ENCODE measurements around the gene HOMER1. TPM values are rescaled to one million over a fixed set of nuclear protein-coding genes. Genes with fewer than 3 reads are reported as not detected.

The HOMER1 gene
- total RNA-seq, 1 experiment from 2014 or later: 15.7 TPM

DNA sequence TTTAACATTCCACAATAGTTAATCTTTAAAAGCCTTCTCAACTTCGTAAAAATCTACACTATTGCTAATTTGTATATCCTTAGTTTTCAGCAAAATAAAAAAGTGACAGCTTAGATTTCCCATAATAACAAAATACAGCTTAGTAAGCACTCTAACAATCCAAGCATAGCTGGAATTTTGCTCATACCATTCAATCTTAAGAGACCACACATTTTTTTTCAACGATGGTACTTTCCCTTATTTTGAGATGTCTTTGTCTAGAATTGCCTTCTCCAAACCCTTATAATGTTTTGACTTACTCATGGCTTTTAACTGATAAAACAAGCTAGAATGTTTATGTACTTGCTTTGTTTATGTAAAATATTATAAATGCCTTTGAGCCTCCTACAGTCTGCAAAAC lies 65.6 kb downstream of the HOMER1 start:
- DNase-seq: no peak

DNA sequence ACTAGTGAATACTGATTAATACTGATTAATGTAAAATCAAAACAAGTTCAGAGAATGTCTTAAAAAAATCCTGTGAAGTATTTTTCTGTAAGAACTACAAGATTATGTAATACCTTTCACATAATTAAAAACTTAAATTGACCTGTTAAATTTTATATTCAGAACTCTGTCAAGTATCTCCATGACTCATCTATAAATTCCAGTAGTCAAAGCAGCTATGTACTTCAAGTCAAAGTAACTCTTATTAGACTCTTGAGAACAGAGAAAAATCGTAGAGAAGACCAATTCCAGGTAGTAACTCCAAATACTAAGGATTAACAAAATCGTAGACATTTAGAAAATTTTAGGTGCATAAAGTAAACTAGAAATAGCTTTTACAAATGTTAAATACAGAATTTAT lies 77.1 kb downstream of the HOMER1 start:
- DNase-seq: no peak
- Histone ChIP-seq H3K4me1 (no peaks in the 10 kb centered on the region), H3K27ac (no peak overlapping the region), H3K27me3 (no peaks in the 10 kb centered on the region), H3K9me3 (replicated peaks) (no peaks in the 10 kb centered on the region), H3K4me3 (no peak overlapping the region), H3K36me3 (peaks cover 14% of the 10 kb centered on the region; the same call in 1 of the 2 replicates)

More for the DNA sequence above, 65.6 kb downstream of the HOMER1 start:
- Histone ChIP-seq H3K9me3 (replicated peaks) (peaks cover 3% of the 10 kb centered on the region; the same call in 1 of the 2 replicates), H3K4me1 (0 out of 2 replicates have a peak, but pooled peaks cover 4% of the 10 kb centered on the region), H3K4me3 (no peak overlapping the region), H3K27me3 (no peaks in the 10 kb centered on the region), H3K27ac (no peak overlapping the region; the same call in 1 of the 2 replicates), H3K36me3 (0 out of 2 replicates have a peak, but pooled peaks cover 10% of the 10 kb centered on the region)

DNA sequence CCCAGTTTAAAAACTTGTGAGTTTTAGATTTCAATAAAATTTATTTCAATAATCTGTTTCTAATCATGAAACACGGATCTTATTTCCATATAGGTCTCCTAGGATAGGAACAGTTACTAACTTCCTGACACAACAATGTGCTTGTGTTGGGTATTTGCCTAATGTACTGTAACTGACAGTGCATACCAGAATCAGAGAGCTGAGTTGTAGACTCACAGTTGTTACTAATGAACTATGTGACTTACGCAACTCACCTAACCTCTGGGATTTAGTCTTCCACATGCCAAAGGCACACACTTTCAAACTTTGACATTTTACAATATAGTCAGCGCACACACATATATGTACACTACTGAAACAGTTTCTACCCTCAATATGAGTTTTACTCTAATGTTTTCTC lies 77.7 kb downstream of the HOMER1 start:
- Histone ChIP-seq H3K27ac (no peak overlapping the region), H3K9me3 (replicated peaks) (no peaks in the 10 kb centered on the region), H3K36me3 (peaks cover 14% of the 10 kb centered on the region; the same call in 1 of the 2 replicates), H3K27me3 (no peaks in the 10 kb centered on the region), H3K4me1 (no peaks in the 10 kb centered on the region), H3K4me3 (no peak overlapping the region)
- no peak for DNase-seq

DNA sequence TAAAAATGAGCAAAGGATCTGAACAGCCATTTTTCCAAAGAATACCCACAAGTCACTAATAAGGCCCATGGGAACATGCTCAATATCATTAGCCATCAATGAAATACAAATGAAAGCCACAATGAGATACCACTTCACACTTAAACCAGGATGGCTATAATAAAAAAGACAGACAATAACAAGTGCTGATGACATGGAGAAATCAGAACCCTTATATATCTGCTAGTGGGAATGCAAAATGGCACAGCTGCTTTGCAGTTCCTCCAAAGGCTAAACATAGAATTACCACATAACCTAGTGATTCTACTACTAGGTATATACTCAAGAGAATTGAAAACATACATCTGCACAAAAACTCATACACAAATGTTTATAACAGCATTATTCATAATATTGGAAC lies 83.7 kb downstream of the HOMER1 start:
- H3K4me1 ChIP-seq: no peaks in the 10 kb centered on the region
- no peak overlapping the region for H3K4me3 ChIP-seq
- no peak for DNase-seq
- 0 out of 2 replicates have a peak, but pooled peaks cover 2% of the 10 kb centered on the region for H3K36me3 ChIP-seq
- H3K27me3 ChIP-seq: no peaks in the 10 kb centered on the region
- H3K9me3 ChIP-seq (replicated peaks): no peaks in the 10 kb centered on the region
- H3K27ac ChIP-seq: no peak overlapping the region

DNA sequence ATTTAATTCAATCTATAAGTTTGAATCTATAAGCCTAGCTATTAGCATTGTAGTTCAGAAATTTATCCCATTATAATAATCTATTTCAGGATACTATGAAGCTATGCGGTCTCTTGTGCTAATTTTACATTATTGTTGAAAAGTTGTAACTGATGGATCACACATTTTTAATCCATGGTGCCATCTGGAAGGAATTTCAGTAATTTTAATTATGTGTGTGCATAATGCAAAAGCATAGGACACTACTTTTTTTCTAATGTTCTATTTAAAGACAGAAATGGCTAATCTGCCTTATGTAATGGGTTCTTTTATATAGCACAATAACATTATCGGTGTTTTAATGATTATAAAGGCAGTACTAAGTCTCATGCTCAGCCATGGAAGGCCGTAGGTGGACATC lies 90.6 kb downstream of the HOMER1 start:
- Histone ChIP-seq H3K9me3 (replicated peaks) (no peaks in the 10 kb centered on the region), H3K4me1 (no peaks in the 10 kb centered on the region), H3K27ac (no peak overlapping the region), H3K36me3 (no peaks in the 10 kb centered on the region), H3K27me3 (no peaks in the 10 kb centered on the region), H3K4me3 (no peak overlapping the region)
- DNase-seq: no peak

DNA sequence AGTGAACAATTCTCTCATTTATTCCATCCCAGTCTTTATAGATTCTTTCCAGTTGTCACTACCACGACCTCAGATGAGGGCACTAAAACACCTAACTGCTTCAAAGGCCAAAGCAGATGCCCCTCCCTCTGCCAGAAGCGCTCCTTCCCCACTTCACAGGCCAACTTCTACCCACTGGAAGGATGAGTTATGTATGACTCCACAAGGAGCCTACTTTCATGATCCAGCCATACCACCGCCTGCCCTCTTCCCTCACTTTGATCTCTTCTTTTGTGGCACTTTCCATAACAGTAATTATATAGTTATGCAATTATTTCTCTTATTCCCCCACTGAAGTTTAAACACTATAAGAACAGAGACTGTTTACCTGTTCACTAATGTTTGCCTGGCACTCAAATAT lies 93.7 kb downstream of the HOMER1 start:
- Histone ChIP-seq H3K4me3 (no peak overlapping the region), H3K9me3 (replicated peaks) (no peaks in the 10 kb centered on the region), H3K27me3 (no peaks in the 10 kb centered on the region), H3K27ac (no peak overlapping the region), H3K36me3 (no peaks in the 10 kb centered on the region), H3K4me1 (no peaks in the 10 kb centered on the region)
- DNase-seq: no peak

DNA sequence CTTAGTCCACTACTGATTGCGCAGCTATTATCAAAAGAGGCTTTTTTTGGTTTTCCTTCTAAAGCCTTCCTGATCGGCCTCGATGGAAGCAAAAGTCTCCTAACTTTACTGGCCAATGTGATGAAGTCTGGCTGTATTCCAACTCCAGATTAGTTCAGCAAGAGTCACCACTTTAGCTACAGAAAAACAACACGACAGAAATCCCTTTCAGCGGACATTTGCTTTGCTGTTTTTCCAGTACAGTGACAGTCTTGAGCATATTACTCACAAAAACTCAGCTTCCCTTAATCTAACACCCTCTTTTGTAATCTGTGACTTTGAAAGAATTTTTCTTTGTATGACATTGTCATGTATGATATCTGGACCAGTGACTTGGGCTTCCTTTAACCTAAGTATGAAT lies 95.7 kb downstream of the HOMER1 start:
- no peaks in the 10 kb centered on the region for H3K36me3 ChIP-seq
- no peaks in the 10 kb centered on the region for H3K9me3 ChIP-seq (replicated peaks)
- no peak overlapping the region for H3K4me3 ChIP-seq
- no peak overlapping the region for H3K27ac ChIP-seq
- H3K27me3 ChIP-seq: no peaks in the 10 kb centered on the region
- peak in 1 of 2 experiments; percentile 4 for DNase-seq
- H3K4me1 ChIP-seq: no peaks in the 10 kb centered on the region

DNA sequence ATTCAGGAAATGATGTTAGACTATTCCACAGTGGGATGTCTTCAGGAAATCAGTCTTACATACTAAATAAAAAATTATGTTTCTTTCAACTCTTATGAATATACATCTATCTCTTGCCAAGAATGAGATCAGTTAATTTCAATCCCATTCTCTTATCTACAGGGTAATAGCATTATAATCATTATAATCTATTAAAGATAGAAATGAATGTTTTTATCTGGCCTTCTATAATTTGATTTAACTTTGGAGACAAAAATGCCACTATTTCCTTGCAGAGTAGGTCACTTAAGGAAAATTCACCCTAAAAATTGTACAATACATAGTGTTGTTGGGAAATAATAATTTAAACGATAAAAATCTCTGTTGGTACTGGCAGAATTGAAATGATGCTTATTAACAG lies 96.4 kb downstream of the HOMER1 start:
- Histone ChIP-seq H3K27me3 (no peaks in the 10 kb centered on the region), H3K27ac (no peak overlapping the region), H3K36me3 (no peaks in the 10 kb centered on the region), H3K9me3 (replicated peaks) (no peaks in the 10 kb centered on the region), H3K4me1 (no peaks in the 10 kb centered on the region), H3K4me3 (no peak overlapping the region)
- no peak for DNase-seq

DNA sequence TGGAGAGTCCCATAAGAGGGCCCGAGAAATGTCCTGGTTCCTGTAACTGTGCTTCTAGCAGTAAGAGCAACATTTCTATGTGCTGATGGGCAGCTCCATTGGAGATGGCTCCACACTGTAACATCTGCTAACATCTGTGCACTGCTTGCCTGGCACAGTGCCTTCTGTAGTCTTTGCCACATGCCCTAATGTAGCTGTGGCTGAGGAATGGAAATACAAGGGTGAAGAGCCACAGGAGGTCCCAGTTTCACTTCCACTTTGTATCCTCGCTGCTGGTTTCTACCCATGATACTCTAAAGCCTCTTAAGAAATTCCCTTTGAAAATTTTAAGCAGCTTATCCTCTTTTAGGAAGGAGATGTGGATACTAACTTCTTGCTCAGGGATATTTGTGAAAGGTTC lies 97.4 kb downstream of the HOMER1 start:
- no peak overlapping the region for H3K4me3 ChIP-seq
- no peak overlapping the region for H3K27ac ChIP-seq
- no peaks in the 10 kb centered on the region for H3K9me3 ChIP-seq (replicated peaks)
- H3K27me3 ChIP-seq: no peaks in the 10 kb centered on the region
- no peaks in the 10 kb centered on the region for H3K4me1 ChIP-seq
- H3K36me3 ChIP-seq: no peaks in the 10 kb centered on the region
- DNase-seq: no peak

DNA sequence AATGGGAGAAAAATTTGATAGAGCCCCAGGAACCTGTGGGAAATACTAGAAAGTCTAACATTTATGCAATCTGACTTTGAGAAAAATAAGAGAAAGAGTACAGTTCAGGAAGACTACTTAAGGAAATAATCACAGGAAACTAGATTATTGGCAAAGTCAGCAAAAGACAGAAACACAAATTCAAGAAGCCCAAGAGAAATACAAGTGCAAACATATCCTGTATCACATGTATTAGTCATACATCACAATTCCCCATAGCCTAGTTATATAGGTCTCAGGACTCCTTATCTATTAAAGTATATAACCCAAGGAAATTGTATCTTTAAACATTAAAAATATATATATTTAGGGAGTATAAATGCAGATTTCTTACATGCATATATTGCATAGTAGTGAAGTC lies 100.8 kb downstream of the HOMER1 start:
- H3K27ac ChIP-seq: no peak overlapping the region

DNA sequence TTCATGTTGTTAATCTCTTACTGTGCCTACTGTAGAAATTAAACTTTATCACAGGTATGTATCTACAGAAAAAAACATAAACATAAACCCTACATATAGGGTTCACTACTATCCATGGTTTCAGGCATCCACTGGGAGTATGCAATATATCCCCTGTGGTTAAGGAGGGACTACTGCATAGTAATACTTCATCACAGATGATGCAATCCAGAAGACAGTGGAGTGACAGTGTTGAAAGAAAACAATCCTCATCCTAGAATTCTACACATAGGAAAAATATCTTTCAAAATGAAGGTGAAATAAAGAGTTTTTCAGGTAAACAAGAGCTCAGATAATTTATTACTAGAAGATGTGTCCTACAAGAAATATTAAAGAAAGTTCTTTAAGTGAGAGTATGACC lies 105.9 kb downstream of the HOMER1 start:
- Histone ChIP-seq H3K9me3 (replicated peaks) (peaks cover 2% of the 10 kb centered on the region; the same call in 1 of the 2 replicates), H3K4me1 (no peaks in the 10 kb centered on the region), H3K27ac (no peak overlapping the region), H3K36me3 (peaks cover 4% of the 10 kb centered on the region; the same call in 1 of the 2 replicates), H3K27me3 (no peaks in the 10 kb centered on the region), H3K4me3 (no peak overlapping the region)
- no peak for DNase-seq

More for the DNA sequence above, 100.8 kb downstream of the HOMER1 start:
- Histone ChIP-seq H3K36me3 (peaks cover 4% of the 10 kb centered on the region; the same call in 1 of the 2 replicates), H3K9me3 (replicated peaks) (peaks cover 2% of the 10 kb centered on the region; the same call in 1 of the 2 replicates), H3K4me1 (no peaks in the 10 kb centered on the region), H3K27me3 (no peaks in the 10 kb centered on the region), H3K4me3 (no peak overlapping the region)
- DNase-seq: no peak

DNA sequence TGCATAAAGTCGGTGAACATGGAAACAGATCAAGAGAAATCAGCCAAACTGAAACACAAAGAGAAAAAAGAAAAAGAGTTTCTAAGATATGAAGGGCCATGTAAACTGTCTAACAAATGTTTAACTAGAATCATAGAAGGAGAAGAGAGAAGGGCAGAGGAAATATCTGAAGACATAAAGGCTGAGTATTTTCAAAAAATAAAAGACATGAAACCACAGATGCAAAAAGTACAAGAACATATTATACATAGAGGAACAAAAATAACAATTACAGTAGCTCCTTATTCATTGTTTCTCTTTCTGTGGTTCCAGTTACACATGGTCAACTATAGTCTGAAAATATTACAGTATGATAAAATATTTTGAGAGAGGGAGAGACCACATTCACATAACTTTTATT lies 106.3 kb downstream of the HOMER1 start:
- H3K36me3 ChIP-seq: peaks cover 4% of the 10 kb centered on the region; the same call in 1 of the 2 replicates
- H3K9me3 ChIP-seq (replicated peaks): peaks cover 2% of the 10 kb centered on the region; the same call in 1 of the 2 replicates
- H3K4me1 ChIP-seq: no peaks in the 10 kb centered on the region
- H3K4me3 ChIP-seq: no peak overlapping the region
- no peaks in the 10 kb centered on the region for H3K27me3 ChIP-seq
- no peak overlapping the region for H3K27ac ChIP-seq
- no peak for DNase-seq

DNA sequence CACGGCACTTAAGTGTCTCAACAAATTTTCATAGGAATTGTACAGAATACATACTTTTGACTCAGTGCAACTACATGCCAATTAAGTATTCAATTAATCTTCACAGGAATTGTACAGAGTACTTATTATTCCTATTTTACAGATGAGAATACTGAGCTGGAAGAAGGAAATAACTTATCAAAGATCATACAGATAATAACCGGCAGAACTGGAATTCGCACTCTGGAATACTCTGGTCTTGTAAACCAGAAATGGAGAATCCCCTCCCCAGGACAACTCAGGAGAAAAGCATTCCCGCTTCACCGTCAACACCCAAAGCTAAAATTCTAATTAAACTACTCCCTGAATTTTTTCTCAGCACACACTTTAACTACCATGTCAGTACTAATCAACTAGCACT lies 112.7 kb downstream of the HOMER1 start:
- Histone ChIP-seq H3K4me1 (0 out of 2 replicates have a peak, but pooled peaks cover 3% of the 10 kb centered on the region), H3K27me3 (no peaks in the 10 kb centered on the region)

DNA sequence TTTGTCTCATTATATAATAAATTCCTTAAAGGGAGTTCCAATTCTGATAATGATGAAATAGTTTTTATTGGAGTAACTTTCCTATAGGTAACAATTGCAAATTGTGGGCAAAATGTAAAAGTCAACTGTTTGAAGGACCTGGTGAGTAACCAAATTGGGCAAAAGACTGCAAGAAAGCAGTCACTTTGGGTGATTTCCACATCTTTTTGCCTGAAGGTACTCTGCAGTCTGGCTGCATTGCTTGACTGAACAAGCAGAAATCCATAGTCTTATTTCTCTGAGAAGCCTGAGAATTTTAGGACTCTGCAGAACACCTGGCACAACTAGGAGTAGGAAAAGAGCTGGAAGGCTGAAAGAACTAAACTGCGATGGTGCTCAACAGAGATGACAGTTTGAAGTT lies 114.9 kb downstream of the HOMER1 start:
- Histone ChIP-seq H3K9me3 (replicated peaks) (no peaks in the 10 kb centered on the region), H3K36me3 (peaks cover 12% of the 10 kb centered on the region), H3K4me3 (no peak overlapping the region), H3K27me3 (no peaks in the 10 kb centered on the region), H3K4me1 (0 out of 2 replicates have a peak, but pooled peaks cover 3% of the 10 kb centered on the region), H3K27ac (no peak overlapping the region)
- no peak for DNase-seq

More for the DNA sequence above, 112.7 kb downstream of the HOMER1 start:
- no peaks in the 10 kb centered on the region for H3K9me3 ChIP-seq (replicated peaks)
- DNase-seq: no peak
- H3K4me3 ChIP-seq: no peak overlapping the region
- peaks cover 9% of the 10 kb centered on the region for H3K36me3 ChIP-seq
- H3K27ac ChIP-seq: no peak overlapping the region

DNA sequence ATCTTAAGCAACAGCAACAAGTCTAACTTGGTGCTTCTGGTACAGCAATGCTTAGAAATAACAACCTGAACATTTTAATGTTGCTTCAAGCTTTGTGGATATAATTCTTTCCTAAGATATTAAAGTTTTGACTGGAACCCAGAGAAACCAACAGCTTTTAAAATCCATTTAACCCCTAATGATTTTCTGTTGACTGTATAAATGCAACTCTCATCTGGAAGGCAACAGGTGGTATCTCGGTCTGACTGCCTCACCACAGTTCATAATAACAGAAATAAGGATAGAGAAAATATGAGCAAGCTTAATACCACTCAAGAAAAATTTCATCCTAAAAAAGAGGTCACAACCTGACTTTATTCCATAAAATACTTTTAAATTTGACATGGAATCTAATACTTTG lies 116.9 kb downstream of the HOMER1 start:
- Histone ChIP-seq H3K4me1 (0 out of 2 replicates have a peak, but pooled peaks cover 3% of the 10 kb centered on the region), H3K4me3 (no peak overlapping the region), H3K36me3 (peaks cover 12% of the 10 kb centered on the region), H3K27me3 (no peaks in the 10 kb centered on the region), H3K27ac (no peak overlapping the region), H3K9me3 (replicated peaks) (no peaks in the 10 kb centered on the region)
- DNase-seq: no peak

DNA sequence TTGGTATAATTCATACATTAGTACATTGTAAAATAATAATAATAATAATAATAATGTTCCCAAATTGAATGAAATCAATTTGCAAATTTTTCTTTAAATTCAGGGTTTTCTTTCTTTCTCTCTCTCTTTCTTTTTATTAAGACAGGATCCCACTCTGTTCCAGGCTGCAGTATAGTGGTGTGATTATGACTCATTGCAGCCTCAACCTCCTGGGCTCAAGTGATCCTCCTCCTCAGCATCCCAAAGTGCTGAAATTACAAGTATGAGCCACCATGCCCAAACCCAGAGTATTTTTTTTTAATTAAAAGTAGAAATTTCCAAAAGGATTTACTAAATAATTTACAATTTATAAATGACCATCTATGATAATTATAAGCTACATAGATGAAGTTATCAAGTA lies 117.7 kb downstream of the HOMER1 start:
- Histone ChIP-seq H3K27ac (no peak overlapping the region), H3K36me3 (peaks cover 12% of the 10 kb centered on the region), H3K9me3 (replicated peaks) (no peaks in the 10 kb centered on the region), H3K4me3 (no peak overlapping the region), H3K27me3 (no peaks in the 10 kb centered on the region), H3K4me1 (0 out of 2 replicates have a peak, but pooled peaks cover 3% of the 10 kb centered on the region)
- DNase-seq: no peak
